Prostate gland (tissue), 2 donors: Measurements from ENCODE around the gene COL13A1. TPM values are rescaled to one million over a fixed set of nuclear protein-coding genes. Genes with fewer than 3 reads are reported as not detected.

Experiments
- DNase-seq: peaks from one replicate; pipeline ENCODE4 v3.0.0-alpha.2; 2019; ENCODE audit warnings: low spot score
- H3K27ac ChIP-seq, 2 donors: fragments of 200-600 bp; sonication (generic); 2 replicates each; pipeline ENCODE4 v1.5.1; 2017 to 2019
- H3K27me3 ChIP-seq: fragments of 200-600 bp; sonication (generic); replicated peaks from 2 replicates; pipeline ENCODE4 v1.5.1; 2019; ENCODE audit not compliant: insufficient read depth
- H3K36me3 ChIP-seq, 2 donors: fragments of 200-600 bp; sonication (generic); 1 replicate in 1 of 2; 2 replicates in 1 of 2; pipeline versions ENCODE4 v1.5.1 to v1.8.1; 2017 to 2019
- H3K4me1 ChIP-seq: fragments of 200-600 bp; sonication (generic); replicated peaks from 2 replicates; pipeline ENCODE4 v1.5.1; 2019
- H3K4me3 ChIP-seq, 2 donors: fragments of 200-600 bp; sonication (generic); 2 replicates each; pipeline ENCODE4 v1.5.1; 2017 to 2019
- H3K9me3 ChIP-seq: fragments of 200-600 bp; sonication (generic); 2 replicates; pipeline ENCODE4 v1.5.1; 2017
- POLR2A ChIP-seq: fragments of 450-650 bp; IDR thresholded peaks from one replicate; pipeline ENCODE4 v1.6.1; 2016; ENCODE audit warnings: antibody characterized with exemption, mild to moderate bottlenecking
- POLR2AphosphoS5 ChIP-seq: sonication (generic); formaldehyde crosslinking; IDR thresholded peaks from one replicate; pipeline ENCODE4 v1.6.1; 2017; ENCODE audit warnings: antibody characterized with exemption
- WGBS: methylation state at CpG from one replicate; pipeline ENCODE4 v1.1.5; 2018; 5-methylcytosine and 5-hydroxymethylcytosine counted together
- intact Hi-C: fragments of 100-400 bp; cut with DNase I; formaldehyde crosslinking; loops from one replicate; pipeline ENCODE4 v1.14.2; 2022
- total RNA-seq, 2 donors: library from RNA; depleted of rRNA; stranded (reverse); fragments of >200 nt; gene quantifications; one replicate each; pipeline ENCODE4 v1.1.0, GENCODE V29; 2016
- TF ChIP-seq, protein P1 (sequence below), 4 experiments: fragments of 200-600 bp in 2 of 4; fragments of 450-650 bp in 2 of 4; sonication (generic) in 2 of 4; IDR thresholded peaks; 1 replicate in 3 of 4; 2 replicates in 1 of 4; pipeline ENCODE4 v1.5.1; 2016 to 2019; ENCODE audit warnings: antibody characterized with exemption in 4 of 4, mild to moderate bottlenecking in 2 of 4, moderate library complexity in 2 of 4

The COL13A1 gene
- total RNA-seq, 2 donors from 2014 or later = 2.1 to 3.0 TPM

DNA sequence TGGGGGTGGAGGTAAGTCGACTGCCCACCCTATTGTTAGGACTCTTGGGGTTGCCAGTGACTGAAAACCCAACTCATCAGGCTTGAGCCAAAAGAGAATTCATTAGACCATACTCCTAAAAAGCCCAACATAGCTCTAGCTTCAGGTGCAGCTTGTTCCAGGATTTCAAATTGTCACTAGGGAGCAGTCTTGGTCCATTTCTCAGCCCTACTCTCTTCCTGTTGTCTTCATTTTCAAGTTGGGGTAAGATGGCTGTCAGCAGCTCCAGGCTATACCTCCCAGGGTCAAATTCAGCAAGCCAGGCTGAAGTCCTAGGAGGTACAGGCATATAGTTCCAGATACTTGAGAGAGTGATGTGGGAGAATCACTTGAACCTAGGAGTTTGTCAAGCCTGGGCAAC is 14.9 kb upstream of the COL13A1 start:
- no peaks in the 10 kb centered on the region for H3K36me3 ChIP-seq
- TF ChIP-seq POLR2AphosphoS5 = no peak
- H3K27me3 ChIP-seq = no peaks in the 10 kb centered on the region
- H3K9me3 ChIP-seq = no peaks in the 10 kb centered on the region
- intact Hi-C loops = loop anchor here (5.0 kb wide), 1 partner anchor 126 kb away; no protein-coding TSS in a partner anchor
- no peak overlapping the region for H3K4me3 ChIP-seq
- H3K27ac ChIP-seq = no peak overlapping the region
- H3K4me1 ChIP-seq = no peaks in the 10 kb centered on the region
- no peak for DNase-seq
- 59% methylated on average over 1 of the region's 1 CpG for WGBS

DNA sequence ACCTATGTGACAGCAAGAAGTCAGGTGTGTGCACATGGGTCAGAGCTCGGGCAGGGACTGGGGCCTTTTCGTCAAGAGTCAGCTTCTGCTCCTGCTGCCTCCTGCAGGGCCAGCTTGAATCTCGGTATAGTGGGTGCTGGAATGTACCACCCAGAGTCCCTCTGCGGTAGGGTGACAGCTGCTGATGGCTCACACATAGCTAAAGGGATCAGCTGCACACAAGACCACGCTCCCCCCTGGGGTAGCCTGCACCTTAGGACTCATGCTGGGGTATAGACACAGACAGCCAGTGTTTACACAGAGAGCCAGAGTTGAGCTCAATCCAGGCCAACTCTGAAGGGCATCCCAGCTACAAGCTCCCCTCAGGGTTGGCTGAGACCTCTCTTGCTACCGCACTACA is 14.0 kb upstream of the COL13A1 start:
- intact Hi-C loops = loop anchor here (5.0 kb wide), 1 partner anchor 125 kb away; no protein-coding TSS in a partner anchor
- Histone ChIP-seq H3K27ac (no peak overlapping the region), H3K4me3 (no peak overlapping the region), H3K36me3 (no peaks in the 10 kb centered on the region), H3K27me3 (no peaks in the 10 kb centered on the region), H3K9me3 (no peaks in the 10 kb centered on the region), H3K4me1 (no peaks in the 10 kb centered on the region)
- 84% methylated on average over 6 of the region's 6 CpGs for WGBS
- no peak for DNase-seq
- TF ChIP-seq, protein P1, sequence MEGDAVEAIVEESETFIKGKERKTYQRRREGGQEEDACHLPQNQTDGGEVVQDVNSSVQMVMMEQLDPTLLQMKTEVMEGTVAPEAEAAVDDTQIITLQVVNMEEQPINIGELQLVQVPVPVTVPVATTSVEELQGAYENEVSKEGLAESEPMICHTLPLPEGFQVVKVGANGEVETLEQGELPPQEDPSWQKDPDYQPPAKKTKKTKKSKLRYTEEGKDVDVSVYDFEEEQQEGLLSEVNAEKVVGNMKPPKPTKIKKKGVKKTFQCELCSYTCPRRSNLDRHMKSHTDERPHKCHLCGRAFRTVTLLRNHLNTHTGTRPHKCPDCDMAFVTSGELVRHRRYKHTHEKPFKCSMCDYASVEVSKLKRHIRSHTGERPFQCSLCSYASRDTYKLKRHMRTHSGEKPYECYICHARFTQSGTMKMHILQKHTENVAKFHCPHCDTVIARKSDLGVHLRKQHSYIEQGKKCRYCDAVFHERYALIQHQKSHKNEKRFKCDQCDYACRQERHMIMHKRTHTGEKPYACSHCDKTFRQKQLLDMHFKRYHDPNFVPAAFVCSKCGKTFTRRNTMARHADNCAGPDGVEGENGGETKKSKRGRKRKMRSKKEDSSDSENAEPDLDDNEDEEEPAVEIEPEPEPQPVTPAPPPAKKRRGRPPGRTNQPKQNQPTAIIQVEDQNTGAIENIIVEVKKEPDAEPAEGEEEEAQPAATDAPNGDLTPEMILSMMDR (IDR thresholded peaks at IDR 0.05) = no peak
- TF ChIP-seq POLR2A = no peak
- no peak for TF ChIP-seq POLR2AphosphoS5

DNA sequence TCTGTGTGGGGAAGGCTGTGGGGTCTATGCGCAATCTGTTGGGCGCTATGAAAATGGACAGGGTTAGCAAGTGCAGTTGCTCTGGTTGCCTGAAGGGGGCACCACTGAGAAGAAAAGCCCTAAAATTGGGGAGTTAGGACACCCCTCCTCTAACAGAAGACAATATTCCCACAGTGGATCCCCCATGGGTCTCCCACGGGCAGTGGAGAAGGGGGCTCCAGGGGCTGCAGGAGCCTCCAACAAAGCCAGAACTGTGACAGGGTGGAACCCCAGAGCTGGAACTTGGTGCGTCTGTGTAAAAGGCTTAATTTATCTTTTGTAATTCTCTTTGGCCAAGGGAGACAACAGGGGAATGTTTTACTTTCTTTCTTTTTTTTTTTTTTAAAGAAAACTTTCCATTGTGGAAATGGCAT is 12.5 kb upstream of the COL13A1 start:
- intact Hi-C loops = loop anchor here (5.0 kb wide), 1 partner anchor 123 kb away; no protein-coding TSS in a partner anchor
- Histone ChIP-seq H3K36me3 (no peaks in the 10 kb centered on the region), H3K4me3 (no peak overlapping the region), H3K9me3 (no peaks in the 10 kb centered on the region), H3K27ac (no peak overlapping the region), H3K4me1 (no peaks in the 10 kb centered on the region), H3K27me3 (no peaks in the 10 kb centered on the region)
- 57% methylated on average over 4 of the region's 4 CpGs for WGBS
- TF ChIP-seq, protein P1 (IDR thresholded peaks at IDR 0.05) = peak in 3 of 4 experiments; percentile 12 to 37 (median 22)
- no peak for TF ChIP-seq POLR2A
- DNase-seq = no peak

DNA sequence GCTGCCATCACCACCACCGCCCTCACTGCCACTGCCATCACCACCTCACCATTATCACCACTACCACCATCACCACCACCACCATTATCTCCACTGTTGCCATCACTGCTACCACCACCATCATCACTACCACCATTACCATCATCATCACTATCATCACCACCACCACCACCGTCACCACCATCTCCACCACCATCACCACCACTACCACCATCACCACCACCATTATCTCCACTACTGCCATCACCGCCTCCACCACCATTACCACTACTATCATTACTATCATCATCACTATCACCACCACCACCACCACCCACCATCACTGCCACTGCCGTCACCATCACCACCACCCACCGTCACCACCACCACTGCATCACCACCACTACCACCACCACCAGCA is 9.9 kb upstream of the COL13A1 start:
- no peaks in the 10 kb centered on the region for H3K9me3 ChIP-seq
- intact Hi-C loops = no loop called here
- 95% methylated on average over 5 of the region's 5 CpGs for WGBS
- no peak overlapping the region for H3K27ac ChIP-seq
- H3K4me3 ChIP-seq = no peak overlapping the region
- H3K4me1 ChIP-seq = no peaks in the 10 kb centered on the region
- no peak for DNase-seq
- H3K36me3 ChIP-seq = no peaks in the 10 kb centered on the region
- TF ChIP-seq POLR2A (no peak), POLR2AphosphoS5 (no peak)
- TF ChIP-seq, protein P1 (IDR thresholded peaks at IDR 0.05) = no peak
- no peaks in the 10 kb centered on the region for H3K27me3 ChIP-seq

DNA sequence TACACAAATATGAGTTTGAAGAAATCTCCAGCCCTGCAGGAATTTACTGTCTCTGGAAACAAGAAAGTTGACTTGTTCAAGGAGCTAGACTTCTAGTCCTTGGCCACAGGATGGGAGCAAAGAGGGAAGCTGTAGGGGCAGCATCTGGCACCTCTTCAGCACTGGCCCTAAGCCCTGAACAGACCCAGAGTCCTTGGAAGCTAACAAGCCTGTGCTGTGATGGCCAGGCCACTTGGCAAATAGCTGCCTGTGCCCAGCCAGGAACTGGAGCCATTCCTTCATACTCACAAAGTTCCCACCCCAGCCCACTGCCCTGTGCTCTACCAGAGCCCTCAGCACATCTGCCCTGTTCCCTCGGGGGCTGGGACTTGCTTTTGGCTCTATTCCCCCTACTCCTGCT is 9.4 kb upstream of the COL13A1 start:
- intact Hi-C loops = no loop called here

More for the DNA sequence above, 9.4 kb upstream of the COL13A1 start:
- TF ChIP-seq POLR2A (no peak), POLR2AphosphoS5 (no peak)
- TF ChIP-seq, protein P1 (IDR thresholded peaks at IDR 0.05) = no peak
- no peak overlapping the region for H3K4me3 ChIP-seq
- H3K36me3 ChIP-seq = no peaks in the 10 kb centered on the region
- H3K27me3 ChIP-seq = no peaks in the 10 kb centered on the region
- no peaks in the 10 kb centered on the region for H3K4me1 ChIP-seq
- no peak for DNase-seq
- no peak overlapping the region for H3K27ac ChIP-seq
- 13% methylated on average over 1 of the region's 1 CpG for WGBS
- no peaks in the 10 kb centered on the region for H3K9me3 ChIP-seq
